Panc1 (cell line): ENCODE measurements around the gene GATM. TPM values are rescaled to one million over a fixed set of nuclear protein-coding genes. Genes with fewer than 3 reads are reported as not detected.

ENCODE experiments used
- ATAC-seq: fragments of 200-7000 bp; cut with Tn5 transposase; 2 replicates; pipeline ENCODE4 v1.9.1; 2020; ENCODE audit warnings: mild to moderate bottlenecking, moderate library complexity
- BruUV-seq: library from RNA; stranded (reverse); fragments of 400-500 nt; replicated peaks from 2 replicates; lab custom pipeline; 2021; lab: Mats Ljungman, UMichigan
- CTCF ChIA-PET: fragments of 300-600 bp; sonication (Branson Sonifier 250); formaldehyde crosslinking; loops from one replicate; lab custom pipeline; 2022; ENCODE audit warnings: antibody characterized with exemption; lab: Charles Lee
- POLR2A ChIA-PET: fragments of 300-600 bp; sonication (Branson Sonifier 250); formaldehyde crosslinking; loops from one replicate; lab custom pipeline; 2022; ENCODE audit warnings: antibody characterized with exemption; lab: Charles Lee
- DNase-seq: peaks from one replicate; pipeline ENCODE4 v3.0.0-alpha.2; 2010; ENCODE audit warnings: low read depth, low spot score
- H3K27ac ChIP-seq: 2 replicates; pipeline ENCODE4 v1.5.1; 2011; ENCODE audit warnings: mild to moderate bottlenecking, low read length, inconsistent platforms
- H3K27me3 ChIP-seq: fragments of 200-500 bp; sonication (Bioruptor generic); 2 replicates; pipeline ENCODE4 v1.6.0; 2014; ENCODE audit warnings: low read length, inconsistent platforms; ENCODE audit not compliant: control insufficient read depth, insufficient read depth
- H3K36me3 ChIP-seq: fragments of 200-500 bp; sonication (Bioruptor generic); 2 replicates; pipeline ENCODE4 v1.5.1; 2014; ENCODE audit warnings: inconsistent platforms, mild to moderate bottlenecking, low read length, moderate library complexity; ENCODE audit not compliant: control insufficient read depth, insufficient read depth
- H3K4me1 ChIP-seq: 2 replicates; pipeline ENCODE4 v1.5.1; 2011; ENCODE audit warnings: inconsistent platforms, mild to moderate bottlenecking, low read length, moderate library complexity; ENCODE audit not compliant: control insufficient read depth, insufficient read depth
- H3K4me3 ChIP-seq, 2 experiments: 2 replicates each; pipeline ENCODE4 v1.5.1; 2011 to 2012; ENCODE audit warnings: low read depth in 2 of 2, low read length in 2 of 2, mild to moderate bottlenecking in 2 of 2, inconsistent platforms in 1 of 2, moderate library complexity in 1 of 2
- H3K9me3 ChIP-seq: fragments of 200-500 bp; sonication (Bioruptor generic); 2 replicates; pipeline ENCODE4 v1.5.1; 2014; ENCODE audit warnings: low read depth, mild to moderate bottlenecking, inconsistent platforms, low read length, moderate library complexity; ENCODE audit not compliant: control insufficient read depth, insufficient read depth
- CTCF ChIP-seq: fragments of 450-650 bp; IDR thresholded peaks from 2 replicates; pipeline ENCODE4 v1.5.1; 2017; ENCODE audit warnings: mild to moderate bottlenecking
- POLR2AphosphoS5 ChIP-seq: IDR thresholded peaks from 2 replicates; pipeline ENCODE4 v1.6.1; 2012; ENCODE audit warnings: mild to moderate bottlenecking, low read depth, low read length, moderate library complexity
- REST ChIP-seq, 2 experiments: IDR thresholded peaks; 2 replicates each; pipeline ENCODE4 v1.6.1; 2011 to 2012; ENCODE audit warnings: low read depth in 2 of 2, control low read depth in 1 of 2, low read length in 1 of 2, mild to moderate bottlenecking in 1 of 2, moderate library complexity in 1 of 2; ENCODE audit not compliant: insufficient read depth in 1 of 2
- SIN3A ChIP-seq: IDR thresholded peaks from 2 replicates; pipeline ENCODE4 v1.6.1; 2012; ENCODE audit warnings: low read depth, mild to moderate bottlenecking, low read length, moderate library complexity, borderline replicate concordance; ENCODE audit not compliant: insufficient read depth
- TCF7L2 ChIP-seq: IDR thresholded peaks from 2 replicates; pipeline ENCODE4 v1.6.1; 2011; ENCODE audit warnings: mild to moderate bottlenecking, low read depth, low read length, inconsistent platforms
- in situ Hi-C: cut with HindIII; loops from 2 replicates; pipeline ENCODE4 v1.10.0; 2016; ENCODE audit warnings: low sequenced_read_pairs, low pct_unique_long_range_greater_than_20kb
- intact Hi-C: fragments of 100-400 bp; cut with micrococcal nuclease; formaldehyde crosslinking; loops from one replicate; pipeline ENCODE4 v1.10.0; 2022; ENCODE audit not compliant: unreplicated experiment
- total RNA-seq: library from RNA; stranded (reverse); gene quantifications from one replicate; pipeline ENCODE4 v1.2.1, GENCODE V29; 2021; ENCODE audit not compliant: unreplicated experiment

Gene GATM
- total RNA-seq, 1 experiment from 2014 or later = 7.6 TPM

DNA sequence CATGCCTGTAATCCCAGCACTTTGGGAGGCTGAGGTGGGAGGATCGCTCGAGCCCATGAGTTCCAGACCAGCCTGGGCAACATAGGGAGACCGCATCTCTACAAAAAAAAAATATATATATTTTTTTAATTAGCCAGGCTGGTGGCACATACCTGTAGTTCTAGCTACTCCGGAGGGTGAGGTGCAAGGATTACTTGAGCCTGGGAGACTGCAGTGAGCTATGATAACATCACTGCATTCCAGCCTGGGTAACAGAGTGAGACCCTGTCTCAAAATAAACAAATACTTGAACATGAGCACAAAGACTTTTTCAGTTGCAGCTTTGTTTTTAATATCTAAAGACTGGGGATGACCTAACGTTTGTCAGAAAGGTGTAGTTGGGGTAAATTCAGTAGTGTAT, 31.3 kb upstream of the GATM start:
- POLR2A ChIA-PET = interaction anchor here (0.6 kb wide), 1 partner anchor 91 kb away, joined by 4 read pairs; no protein-coding TSS in a partner anchor
- no TSS peak for BruUV-seq
- ATAC-seq (no peak), DNase-seq (no peak)
- no peaks in the 10 kb centered on the region for H3K9me3 ChIP-seq
- CTCF ChIA-PET = no interaction called here
- H3K4me1 ChIP-seq = 0 out of 2 replicates have a peak, but pooled peaks cover under 1% of the 10 kb centered on the region
- peaks cover 52% of the 10 kb centered on the region for H3K36me3 ChIP-seq
- no peaks in the 10 kb centered on the region for H3K27me3 ChIP-seq
- H3K4me3 ChIP-seq = no peak overlapping the region
- TF ChIP-seq REST (IDR thresholded peaks at IDR 0.05; ENCODE audit: insufficient read depth in 1 of 2, low read depth in 2 of 2, low read length in 1 of 2) = no peak
- no peak overlapping the region for H3K27ac ChIP-seq
- in situ Hi-C loops = no loop called here
- intact Hi-C loops = no loop called here

DNA sequence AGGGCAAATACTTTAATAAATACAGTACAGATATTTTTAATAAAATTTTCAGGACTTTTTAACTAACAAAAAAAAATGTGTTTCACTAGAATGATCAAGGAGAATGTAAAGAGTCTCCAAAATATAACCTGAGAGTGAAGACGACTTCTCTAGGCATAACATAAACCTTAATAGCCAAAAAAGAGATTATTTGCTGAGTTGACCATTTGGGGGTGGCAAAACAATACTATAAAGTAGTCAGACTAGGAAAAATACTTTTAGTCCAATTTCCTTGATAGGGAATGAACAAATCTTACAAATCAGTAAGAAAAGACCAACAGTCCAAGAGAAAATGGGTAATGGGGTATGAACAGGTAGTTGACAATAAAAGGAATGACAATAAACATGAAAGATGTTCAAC, 29.4 kb upstream of the GATM start:
- H3K27ac ChIP-seq = no peak overlapping the region
- DNase-seq (no peak), ATAC-seq (no peak)
- TF ChIP-seq CTCF (no peak), POLR2AphosphoS5 (no peak), TCF7L2 (no peak), SIN3A (no peak), REST (IDR thresholded peaks at IDR 0.05; ENCODE audit: insufficient read depth in 1 of 2, low read depth in 2 of 2, low read length in 1 of 2) (no peak)
- peaks cover 41% of the 10 kb centered on the region for H3K36me3 ChIP-seq
- ChIA-PET POLR2A (no interaction called here), CTCF (no interaction called here)
- H3K27me3 ChIP-seq = no peaks in the 10 kb centered on the region
- no peak overlapping the region for H3K4me3 ChIP-seq
- H3K4me1 ChIP-seq = peaks cover 8% of the 10 kb centered on the region
- BruUV-seq = no TSS peak
- in situ Hi-C loops (no loop called here), intact Hi-C loops (no loop called here)
- no peaks in the 10 kb centered on the region for H3K9me3 ChIP-seq
